ENCODE results near the gene MBTPS1. TPM values are rescaled to one million over a fixed set of nuclear protein-coding genes. Genes with fewer than 3 reads are reported as not detected.

Gene MBTPS1
- total RNA-seq, 2 donors from 2014 or later: 69.6 to 80.7 TPM

DNA sequence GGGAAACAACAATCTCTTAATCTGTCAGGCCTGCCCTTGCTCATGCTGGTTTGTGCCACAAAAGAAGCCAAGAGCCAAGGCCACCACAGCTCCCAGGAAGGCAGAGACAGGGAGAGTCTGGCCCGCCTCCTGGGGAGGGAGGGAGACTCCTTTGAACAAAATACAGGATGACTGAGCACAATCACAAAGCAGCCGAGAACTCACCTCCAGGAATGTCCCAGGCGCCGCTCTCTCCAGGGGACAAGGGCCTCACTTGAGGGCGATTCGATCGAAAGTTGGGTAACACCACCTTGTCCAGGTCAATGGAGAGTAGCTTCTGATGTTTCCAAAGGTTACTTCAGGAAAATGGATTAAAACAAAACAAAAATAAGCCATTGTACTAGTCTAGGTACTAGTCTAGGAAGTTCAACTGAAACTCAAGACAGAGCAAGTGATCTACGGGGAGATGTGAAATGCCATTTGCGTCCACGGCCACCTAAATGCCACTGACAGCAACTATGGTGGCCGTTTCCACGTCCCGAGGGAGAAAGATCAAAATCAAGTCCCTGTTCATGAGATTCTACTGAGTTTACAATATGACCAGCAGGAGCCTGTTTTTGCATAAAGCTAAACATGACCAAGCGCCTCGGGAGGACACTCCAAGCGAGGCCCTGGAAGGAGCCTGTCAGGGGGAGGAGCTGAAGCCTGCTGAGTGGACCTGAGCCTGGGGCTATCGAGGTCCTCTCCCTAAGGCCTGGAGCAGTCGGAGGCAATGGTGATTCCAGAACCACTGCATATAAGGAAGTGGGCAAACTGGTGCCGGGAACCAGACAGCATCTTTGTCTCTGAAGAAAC, 60.7 kb downstream of the MBTPS1 start:
- TF ChIP-seq, protein P1, sequence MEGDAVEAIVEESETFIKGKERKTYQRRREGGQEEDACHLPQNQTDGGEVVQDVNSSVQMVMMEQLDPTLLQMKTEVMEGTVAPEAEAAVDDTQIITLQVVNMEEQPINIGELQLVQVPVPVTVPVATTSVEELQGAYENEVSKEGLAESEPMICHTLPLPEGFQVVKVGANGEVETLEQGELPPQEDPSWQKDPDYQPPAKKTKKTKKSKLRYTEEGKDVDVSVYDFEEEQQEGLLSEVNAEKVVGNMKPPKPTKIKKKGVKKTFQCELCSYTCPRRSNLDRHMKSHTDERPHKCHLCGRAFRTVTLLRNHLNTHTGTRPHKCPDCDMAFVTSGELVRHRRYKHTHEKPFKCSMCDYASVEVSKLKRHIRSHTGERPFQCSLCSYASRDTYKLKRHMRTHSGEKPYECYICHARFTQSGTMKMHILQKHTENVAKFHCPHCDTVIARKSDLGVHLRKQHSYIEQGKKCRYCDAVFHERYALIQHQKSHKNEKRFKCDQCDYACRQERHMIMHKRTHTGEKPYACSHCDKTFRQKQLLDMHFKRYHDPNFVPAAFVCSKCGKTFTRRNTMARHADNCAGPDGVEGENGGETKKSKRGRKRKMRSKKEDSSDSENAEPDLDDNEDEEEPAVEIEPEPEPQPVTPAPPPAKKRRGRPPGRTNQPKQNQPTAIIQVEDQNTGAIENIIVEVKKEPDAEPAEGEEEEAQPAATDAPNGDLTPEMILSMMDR (IDR thresholded peaks at IDR 0.05): no peak
- intact Hi-C loops (cut with DNase I): no loop called here
- Histone ChIP-seq H3K9ac (ENCODE audit: low read depth in 2 of 2, low read length in 2 of 2) (no peak overlapping the region), H3K36me3 (peaks cover 7% of the 10 kb centered on the region), H3K27ac (no peak overlapping the region), H3K4me1 (no peaks in the 10 kb centered on the region), H3K4me3 (no peak overlapping the region), H3K9me3 (no peaks in the 10 kb centered on the region), H3K27me3 (no peaks in the 10 kb centered on the region)
- no peak for DNase-seq

DNA sequence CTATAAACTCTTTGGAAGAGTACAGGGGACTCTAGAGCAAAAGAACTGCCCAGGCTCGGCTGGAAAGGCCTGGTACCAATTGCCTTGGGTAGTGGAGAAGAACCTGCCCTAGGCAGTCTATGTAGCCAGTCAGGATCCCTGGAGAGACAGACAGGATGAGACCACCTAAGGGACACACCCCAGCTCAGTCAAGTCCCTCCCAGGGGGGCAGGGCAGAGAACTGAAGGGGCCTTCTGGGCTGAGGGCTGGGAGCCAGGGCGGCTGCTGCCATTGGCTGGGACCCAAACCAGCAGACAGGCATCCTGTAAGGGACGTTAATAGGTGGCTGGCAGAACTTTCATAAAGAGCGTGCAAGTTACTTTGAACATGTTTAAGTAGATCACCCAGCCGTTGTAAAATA, 61.4 kb downstream of the MBTPS1 start:
- no peak overlapping the region for H3K9ac ChIP-seq (ENCODE audit: low read depth in 2 of 2, low read length in 2 of 2)
- no peak for DNase-seq

DNA sequence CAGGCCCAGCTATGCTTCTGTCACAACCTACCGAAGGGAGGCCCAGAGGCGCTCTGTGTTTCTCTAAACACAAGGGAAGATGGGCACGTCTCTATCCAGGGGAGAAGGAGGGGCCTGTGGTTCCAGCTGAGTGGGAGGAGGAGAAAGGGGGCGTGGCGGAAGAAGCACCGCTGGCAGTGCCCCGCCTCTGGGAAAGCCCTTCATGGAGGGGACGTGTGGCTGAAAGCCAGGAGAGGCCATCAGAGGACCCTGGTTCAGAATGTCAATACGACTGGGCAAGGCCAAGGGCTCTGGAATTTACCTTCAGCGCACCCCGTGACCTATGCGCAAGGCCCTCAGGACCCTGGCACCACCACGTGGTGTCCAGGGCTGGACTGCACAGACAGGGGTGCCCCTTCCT, 61.8 kb downstream of the MBTPS1 start:
- H3K9me3 ChIP-seq: no peaks in the 10 kb centered on the region
- no peaks in the 10 kb centered on the region for H3K4me1 ChIP-seq
- no peak overlapping the region for H3K4me3 ChIP-seq
- no peaks in the 10 kb centered on the region for H3K27me3 ChIP-seq
- no peak for DNase-seq
- no peak overlapping the region for H3K27ac ChIP-seq
- no peak overlapping the region for H3K9ac ChIP-seq (ENCODE audit: low read depth in 2 of 2, low read length in 2 of 2)
- TF ChIP-seq, protein P1 (IDR thresholded peaks at IDR 0.05): no peak
- peaks cover 7% of the 10 kb centered on the region for H3K36me3 ChIP-seq
- intact Hi-C loops (cut with DNase I): no loop called here

More for the DNA sequence above, 61.4 kb downstream of the MBTPS1 start:
- intact Hi-C loops (cut with DNase I): no loop called here
- Histone ChIP-seq H3K9me3 (no peaks in the 10 kb centered on the region), H3K27me3 (no peaks in the 10 kb centered on the region), H3K36me3 (peaks cover 7% of the 10 kb centered on the region), H3K27ac (no peak overlapping the region), H3K4me1 (no peaks in the 10 kb centered on the region), H3K4me3 (no peak overlapping the region)
- TF ChIP-seq, protein P1 (IDR thresholded peaks at IDR 0.05): no peak

DNA sequence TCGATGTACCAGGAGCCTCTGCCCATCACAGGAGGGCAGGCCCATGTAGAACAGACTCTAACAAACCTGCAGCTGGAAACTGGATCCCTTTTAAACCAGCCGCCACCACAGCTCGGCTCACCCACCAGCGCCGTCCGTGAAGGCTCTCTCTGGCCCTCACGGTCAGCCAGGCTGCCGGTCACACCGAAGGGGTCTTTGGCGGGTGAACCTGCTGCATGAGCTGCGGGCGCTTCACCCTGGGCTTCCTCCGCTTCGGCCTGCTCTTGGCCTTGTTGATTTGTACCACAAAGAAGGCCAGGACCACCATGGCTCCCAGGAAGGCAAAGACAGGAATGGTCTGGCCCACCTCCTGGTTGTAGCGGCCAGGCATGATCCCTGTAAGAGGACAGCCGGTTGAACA, 62.5 kb downstream of the MBTPS1 start:
- DNase-seq: no peak
- intact Hi-C loops (cut with DNase I): no loop called here
- Histone ChIP-seq H3K36me3 (peaks cover 7% of the 10 kb centered on the region), H3K4me3 (no peak overlapping the region), H3K27ac (no peak overlapping the region), H3K27me3 (no peaks in the 10 kb centered on the region), H3K9ac (ENCODE audit: low read depth in 2 of 2, low read length in 2 of 2) (no peak overlapping the region), H3K9me3 (no peaks in the 10 kb centered on the region), H3K4me1 (no peaks in the 10 kb centered on the region)
- TF ChIP-seq, protein P1 (IDR thresholded peaks at IDR 0.05): no peak

DNA sequence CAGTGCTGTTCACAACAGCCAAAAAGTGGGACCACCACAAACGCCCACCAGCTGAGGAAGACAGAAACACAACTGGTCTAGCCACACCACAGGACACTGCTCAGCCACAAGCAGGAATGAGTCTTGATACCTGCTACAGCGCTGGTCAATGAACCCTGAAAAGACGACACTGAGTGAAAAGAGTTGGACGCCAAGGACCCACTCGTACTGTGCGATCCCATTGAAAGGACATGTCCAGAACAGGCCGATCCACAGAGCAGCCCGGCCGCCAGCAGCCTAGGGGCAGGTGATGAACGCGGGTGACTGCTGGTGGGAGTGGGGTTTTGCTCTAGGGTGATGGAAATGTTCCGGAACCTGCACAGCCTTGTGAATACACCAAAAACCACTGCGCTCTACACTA, 63.5 kb downstream of the MBTPS1 start:
- Histone ChIP-seq H3K27ac (no peak overlapping the region), H3K9me3 (no peaks in the 10 kb centered on the region), H3K27me3 (no peaks in the 10 kb centered on the region), H3K9ac (ENCODE audit: low read depth in 2 of 2, low read length in 2 of 2) (no peak overlapping the region), H3K4me1 (no peaks in the 10 kb centered on the region), H3K4me3 (no peak overlapping the region), H3K36me3 (peaks cover 7% of the 10 kb centered on the region)
- TF ChIP-seq, protein P1 (IDR thresholded peaks at IDR 0.05): no peak
- intact Hi-C loops (cut with DNase I): no loop called here
- DNase-seq: no peak

Data from colonic mucosa (tissue), 4 donors.